HG02981 (cell line): ENCODE data around the gene COG5.
"Not testable (repeated sequence)": the region's sequence is repeated elsewhere in the genome, so short reads cannot be mapped to it uniquely, and the experiment has no call there.

Source experiments
- ATAC-seq: cut with Tn5 transposase; IDR thresholded peaks from one replicate; pipeline ENCODE4 v1.9.1; 2021; ENCODE audit warnings: mild to moderate bottlenecking, moderate library complexity; ENCODE audit not compliant: unreplicated experiment

Gene COG5

DNA sequence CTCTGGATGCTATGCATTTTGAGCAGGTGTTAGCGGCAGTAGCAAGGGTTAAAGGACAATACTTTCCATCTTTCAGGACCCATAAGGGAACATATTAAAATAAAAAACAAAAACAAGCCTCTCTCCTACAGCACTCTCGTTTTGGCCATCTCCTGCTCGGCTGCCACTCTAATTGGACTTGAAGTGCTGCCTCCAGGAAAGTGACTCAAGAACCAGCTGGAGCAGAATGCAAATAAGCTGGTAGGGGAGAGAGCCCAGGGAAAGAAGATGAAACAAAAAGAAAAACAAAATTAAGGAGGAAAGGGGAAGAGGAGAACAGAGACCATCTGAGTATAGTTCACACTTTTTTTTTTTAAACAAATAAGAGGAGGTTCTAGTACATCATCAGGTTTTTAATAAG lies 329.3 kb downstream of the COG5 start:
- ATAC-seq, result no peak

GRCh38 chr7:107233981-107234380 lies 329.7 kb downstream of the COG5 start:
- no peak for ATAC-seq

- no peak for ATAC-seq
These were observed 330.5 kb downstream of the COG5 start for GRCh38 chr7:107233174-107233573.

GRCh38 chr7:107232568-107233090 lies 331.1 kb downstream of the COG5 start:
- no peak for ATAC-seq

- ATAC-seq, result no peak
These were observed 333.4 kb downstream of the COG5 start for GRCh38 chr7:107230334-107230733.

- no peak for ATAC-seq
These were observed 335.4 kb downstream of the COG5 start for GRCh38 chr7:107228291-107228690.

- no peak for ATAC-seq
These were observed 339.1 kb downstream of the COG5 start for GRCh38 chr7:107224374-107225223.

GRCh38 chr7:107220806-107221205 lies 342.9 kb downstream of the COG5 start:
- not testable (repeated sequence) for ATAC-seq

- no peak for ATAC-seq
These were observed 343.4 kb downstream of the COG5 start for GRCh38 chr7:107220356-107220755.

- ATAC-seq, result no peak
These were observed 344.0 kb downstream of the COG5 start for GRCh38 chr7:107219563-107220244.

- no peak for ATAC-seq
These were observed 349.8 kb downstream of the COG5 start for GRCh38 chr7:107213945-107214344.

DNA sequence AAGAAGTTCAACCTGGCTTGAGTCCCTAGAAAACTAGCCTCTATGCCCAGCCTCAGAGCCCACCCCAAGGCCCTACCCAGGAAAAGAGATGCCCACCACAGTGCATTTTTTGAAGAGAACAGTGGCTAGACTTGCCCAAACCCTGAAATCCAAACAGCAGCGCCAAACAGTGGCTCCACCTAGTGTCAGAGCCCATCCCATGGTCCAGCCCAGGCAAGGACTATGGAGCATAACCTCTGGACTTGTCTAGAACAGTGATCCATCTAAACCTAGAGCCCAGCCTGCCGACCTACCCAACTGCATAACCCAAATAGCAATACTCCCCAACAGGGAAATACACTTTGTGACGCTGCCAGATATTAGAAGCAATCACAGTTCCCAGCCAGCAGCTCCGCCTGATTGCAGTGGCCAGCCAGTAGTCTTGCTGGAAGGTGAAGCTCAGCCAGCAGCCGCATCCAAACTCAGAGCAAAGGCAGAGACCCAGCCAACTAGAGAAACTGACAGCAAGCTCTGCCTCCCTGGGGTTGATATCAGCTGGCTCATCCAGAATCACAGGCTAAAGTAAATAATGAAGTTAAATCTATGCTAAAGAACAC lies 350.4 kb downstream of the COG5 start:
- no peak for ATAC-seq

- no peak for ATAC-seq
These were observed 351.0 kb downstream of the COG5 start for GRCh38 chr7:107212725-107213124.

GRCh38 chr7:107210400-107210799 lies 353.3 kb downstream of the COG5 start:
- ATAC-seq, result no peak

DNA sequence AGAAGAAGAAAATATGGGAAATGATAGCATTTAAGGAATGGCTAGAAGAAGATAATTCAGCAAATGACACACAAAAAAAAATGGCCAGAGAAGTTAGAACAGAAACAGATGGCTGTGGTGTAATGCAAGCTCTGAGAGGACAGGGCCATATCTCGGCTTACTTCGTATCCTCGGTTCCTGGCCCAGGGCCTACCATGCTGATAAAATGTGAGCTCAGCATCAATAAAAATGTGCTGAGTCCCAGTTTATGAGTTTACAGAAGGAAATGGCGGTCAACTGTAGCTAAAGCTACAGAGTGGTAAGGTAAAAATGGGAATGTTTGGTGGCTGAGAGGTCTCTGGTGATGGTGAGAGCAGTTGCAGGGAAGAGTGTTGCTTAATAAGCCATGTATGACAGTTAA lies 354.2 kb downstream of the COG5 start:
- ATAC-seq, result no peak

- ATAC-seq, result no peak
These were observed 355.2 kb downstream of the COG5 start for GRCh38 chr7:107208563-107208962.

DNA sequence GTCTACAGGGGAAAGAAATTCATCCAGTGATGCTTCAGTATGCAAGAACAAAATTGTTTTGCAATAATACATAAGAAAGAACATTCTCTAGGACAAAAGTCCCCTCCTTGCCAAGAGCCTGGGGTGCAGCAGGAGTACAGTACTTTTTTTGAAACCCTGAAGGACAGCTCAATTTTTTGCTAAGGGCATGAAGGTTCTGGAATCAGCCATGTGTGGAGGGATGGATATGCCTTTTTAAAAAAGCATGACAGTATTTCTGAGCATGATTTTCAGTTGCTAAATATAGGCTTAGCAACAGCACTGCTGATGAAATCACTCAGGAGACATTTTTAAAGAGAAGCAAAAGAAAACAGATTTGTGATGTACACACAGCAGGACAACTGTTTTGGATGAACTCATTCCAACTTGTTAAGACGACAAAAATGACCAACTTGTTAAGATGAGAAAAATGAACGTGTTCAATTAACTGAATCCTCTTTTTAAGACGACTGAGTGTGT lies 355.6 kb downstream of the COG5 start:
- ATAC-seq, result no peak

DNA sequence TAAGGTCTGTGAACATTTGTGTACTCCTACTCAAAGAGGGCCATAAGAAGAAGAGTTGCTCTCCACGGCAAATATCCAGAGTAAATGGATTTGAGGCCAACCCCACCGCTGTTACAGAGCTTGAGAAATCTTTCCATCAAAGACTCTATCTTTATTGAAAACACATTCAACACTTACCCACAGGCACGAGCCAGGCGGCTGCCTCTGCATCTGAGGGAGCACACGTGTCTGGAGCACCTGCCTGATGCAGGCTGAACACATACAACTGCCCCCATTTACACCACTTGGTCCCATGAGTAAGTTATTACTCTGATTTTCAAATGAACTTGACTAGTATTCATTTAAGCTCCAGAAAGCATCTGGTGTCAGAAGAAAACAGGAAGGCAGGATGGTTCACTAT lies 356.3 kb downstream of the COG5 start:
- ATAC-seq, result no peak

DNA sequence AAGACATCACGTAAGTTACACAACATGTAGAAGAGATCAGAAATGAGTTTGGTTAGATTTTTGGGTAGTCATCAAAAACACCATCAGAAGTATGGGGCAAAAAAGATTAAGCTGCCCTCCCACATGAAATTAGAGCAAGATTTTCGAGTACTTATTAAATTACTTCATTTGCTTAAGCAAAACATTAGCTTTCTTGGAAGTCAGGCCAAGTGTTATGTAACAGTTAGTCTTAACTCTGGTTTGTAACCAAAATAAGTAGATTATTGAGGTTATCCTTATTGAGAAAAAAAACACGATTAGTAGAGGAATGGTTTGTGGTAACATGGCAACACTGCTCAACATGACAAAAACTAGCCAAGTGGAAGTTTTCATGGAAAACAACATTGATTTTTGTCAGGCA lies 357.0 kb downstream of the COG5 start:
- no peak for ATAC-seq

GRCh38 chr7:107206136-107206535 lies 357.6 kb downstream of the COG5 start:
- no peak for ATAC-seq

DNA sequence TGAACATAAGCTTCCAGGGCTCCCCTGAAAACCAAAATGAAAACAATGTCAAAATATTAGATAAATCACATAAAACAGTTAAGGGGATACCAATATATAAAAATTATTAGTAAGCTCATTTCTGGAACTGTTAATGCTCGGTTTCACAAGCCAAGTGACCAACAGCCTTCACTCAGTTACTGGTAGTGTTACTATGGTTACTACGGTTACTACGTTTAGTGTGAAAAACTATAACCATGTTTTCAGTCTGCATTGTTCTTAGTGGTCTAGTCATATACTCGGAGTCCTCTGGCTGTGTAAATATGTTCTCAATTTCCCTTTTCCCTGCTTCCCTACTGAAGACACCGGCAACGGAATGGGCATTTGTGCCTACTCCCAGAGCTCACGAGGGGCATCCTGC lies 360.1 kb downstream of the COG5 start:
- ATAC-seq, result no peak
